Effector memory CD4-positive, alpha-beta T cell (primary cell): ENCODE data around the gene ZDHHC8.

ENCODE experiments used
- DNase-seq, 3 donors: peaks; one replicate each; pipeline ENCODE4 v3.0.0-alpha.2; 2020
- H3K27ac ChIP-seq: 2 replicates; pipeline ENCODE4 v1.7.0; 2013; ENCODE audit warnings: mild to moderate bottlenecking, low read length, moderate library complexity; ENCODE audit not compliant: insufficient read depth, poor library complexity, severe bottlenecking
- H3K27me3 ChIP-seq: replicated peaks from 2 replicates; pipeline ENCODE4 v1.7.0; 2013; ENCODE audit warnings: mild to moderate bottlenecking, low read length; ENCODE audit not compliant: insufficient read depth, control insufficient read depth, poor library complexity, severe bottlenecking
- H3K36me3 ChIP-seq: 2 replicates; pipeline ENCODE4 v1.7.0; 2013; ENCODE audit warnings: mild to moderate bottlenecking, low read length, moderate library complexity; ENCODE audit not compliant: control insufficient read depth, insufficient read depth
- H3K4me1 ChIP-seq: 2 replicates; pipeline ENCODE4 v1.7.0; 2013; ENCODE audit warnings: low read length, mild to moderate bottlenecking; ENCODE audit not compliant: control insufficient read depth, insufficient read depth, poor library complexity, severe bottlenecking
- H3K4me3 ChIP-seq: 2 replicates; pipeline ENCODE4 v1.7.0; 2013; ENCODE audit warnings: low read length, low read depth, mild to moderate bottlenecking; ENCODE audit not compliant: insufficient read depth, poor library complexity, severe bottlenecking
- H3K9me3 ChIP-seq: 2 replicates; pipeline ENCODE4 v1.7.0; 2013; ENCODE audit warnings: mild to moderate bottlenecking, low read length, moderate library complexity; ENCODE audit not compliant: control insufficient read depth

Gene ZDHHC8

DNA sequence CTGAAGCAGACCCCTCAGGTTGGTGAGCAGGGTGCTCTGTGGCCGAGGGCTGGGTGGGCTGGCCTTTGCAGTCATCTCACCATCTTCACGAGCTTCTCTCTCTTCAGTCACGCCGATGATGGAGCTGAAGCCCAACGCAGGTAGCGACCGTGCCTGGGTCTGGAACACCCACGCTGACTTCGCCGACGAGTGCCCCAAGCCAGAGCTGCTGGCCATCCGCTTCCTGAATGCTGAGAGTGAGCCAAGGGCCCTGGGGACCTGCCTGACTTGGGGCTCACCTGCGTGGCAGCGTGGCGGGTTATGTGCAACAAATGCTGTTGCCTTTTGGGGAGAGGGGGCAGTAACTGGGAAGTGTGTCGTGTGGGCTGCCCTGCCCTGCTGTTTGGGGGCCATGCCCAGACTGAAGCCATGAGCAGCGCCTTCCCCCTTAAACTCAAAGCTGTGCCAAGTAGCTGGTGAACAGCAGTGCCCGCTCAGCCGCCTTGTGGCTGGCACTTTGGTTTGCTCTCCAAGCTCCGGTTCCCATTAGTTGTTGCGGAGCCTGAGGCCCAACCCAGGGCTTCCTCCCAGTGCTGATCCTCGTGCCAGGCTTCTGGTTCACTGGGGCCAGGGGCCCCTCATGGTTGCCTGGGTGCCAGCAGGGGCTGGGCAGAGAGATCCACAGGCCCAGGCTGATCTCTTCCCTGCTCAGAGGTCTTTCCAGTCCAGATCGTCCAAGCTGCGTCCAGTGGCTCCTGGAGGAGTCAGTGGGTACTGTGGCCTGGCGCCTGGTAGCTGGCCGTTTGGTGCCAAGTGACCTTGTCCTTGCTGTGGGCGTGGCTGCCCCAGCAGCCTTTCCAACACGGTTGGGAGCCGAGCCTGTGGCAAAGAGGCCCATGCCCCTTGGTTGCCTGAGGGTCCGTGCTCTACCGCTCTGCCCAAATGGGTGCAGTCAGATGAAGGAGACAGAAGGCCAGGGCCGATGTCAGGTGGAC lies 6.1 kb upstream of the ZDHHC8 start:
- H3K4me3 ChIP-seq, result no peak overlapping the region
- H3K9me3 ChIP-seq, result no peaks in the 10 kb centered on the region
- H3K36me3 ChIP-seq, result peaks cover 41% of the 10 kb centered on the region
- no peak overlapping the region for H3K27ac ChIP-seq
- H3K27me3 ChIP-seq, result no peaks in the 10 kb centered on the region
- H3K4me1 ChIP-seq, result peaks cover 2% of the 10 kb centered on the region
- DNase-seq, result no peak

DNA sequence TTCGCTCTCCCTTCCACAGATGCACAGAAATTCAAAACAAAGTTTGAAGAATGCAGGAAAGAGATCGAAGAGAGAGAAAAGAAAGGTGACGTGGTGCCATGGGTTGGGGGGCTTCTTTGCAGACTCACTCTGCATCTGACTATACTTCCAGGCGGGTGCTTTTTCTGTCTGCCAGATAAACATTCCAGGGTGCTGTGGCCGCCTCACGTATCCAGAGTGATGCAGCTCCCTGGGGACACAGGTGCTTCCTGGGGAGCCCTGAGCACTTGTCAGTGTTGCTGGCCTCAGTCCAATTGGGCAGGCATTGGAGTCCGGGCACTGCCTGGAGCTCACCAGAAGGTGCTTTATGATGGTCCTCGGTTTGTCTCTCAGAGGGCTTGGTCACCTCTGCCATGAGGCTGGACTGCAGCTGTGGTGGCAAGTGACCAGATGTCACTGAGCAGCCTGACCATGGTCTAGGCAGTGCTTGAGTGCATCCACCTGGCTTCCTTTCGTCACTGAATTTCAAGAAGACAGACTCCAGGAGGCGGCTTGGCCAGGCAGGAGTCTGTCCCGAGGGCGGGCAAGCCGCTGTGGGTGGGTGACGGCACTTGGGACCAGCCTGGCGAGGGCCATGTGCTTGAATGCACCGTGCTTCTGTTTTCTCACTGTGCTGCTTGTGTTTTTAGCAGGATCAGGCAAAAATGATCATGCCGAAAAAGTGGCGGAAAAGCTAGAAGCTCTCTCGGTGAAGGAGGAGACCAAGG lies 5.1 kb upstream of the ZDHHC8 start:
- H3K27me3 ChIP-seq, result no peaks in the 10 kb centered on the region

DNA sequence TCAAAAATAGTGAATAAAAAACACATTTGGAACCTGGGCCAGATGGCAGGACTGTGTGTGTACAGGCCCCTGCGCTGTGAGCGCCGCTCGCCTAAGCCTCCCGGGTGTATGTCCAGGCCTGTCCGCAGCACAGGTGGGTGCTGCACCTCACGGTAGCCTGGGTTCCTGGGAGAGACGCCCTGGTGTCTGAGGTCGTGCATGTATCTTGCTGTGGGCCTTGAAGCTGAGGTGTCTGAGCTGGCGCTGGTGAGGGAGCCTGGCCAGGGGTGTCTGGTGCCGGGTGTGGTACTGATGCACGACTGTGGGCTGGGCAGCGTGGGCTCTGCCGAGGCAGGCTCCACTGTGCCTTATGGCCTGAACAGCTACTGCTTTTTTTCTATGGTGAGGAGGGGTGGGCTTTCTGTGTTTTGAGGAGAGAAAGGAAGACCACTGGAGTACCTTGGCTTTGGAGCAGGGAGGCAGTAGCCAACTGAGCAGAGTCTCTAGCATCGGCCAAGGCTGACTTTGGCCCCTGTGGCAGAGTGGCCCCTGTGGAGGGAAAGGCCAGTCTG lies 4.2 kb upstream of the ZDHHC8 start:
- Histone ChIP-seq H3K36me3 (peaks cover 29% of the 10 kb centered on the region), H3K9me3 (no peaks in the 10 kb centered on the region), H3K4me3 (no peak overlapping the region), H3K4me1 (peaks cover 10% of the 10 kb centered on the region), H3K27me3 (no peaks in the 10 kb centered on the region), H3K27ac (no peak overlapping the region)
- DNase-seq, result no peak

More for the DNA sequence above, 5.1 kb upstream of the ZDHHC8 start:
- H3K9me3 ChIP-seq, result no peaks in the 10 kb centered on the region
- H3K4me1 ChIP-seq, result peaks cover 6% of the 10 kb centered on the region
- H3K36me3 ChIP-seq, result peaks cover 38% of the 10 kb centered on the region
- no peak overlapping the region for H3K27ac ChIP-seq
- no peak for DNase-seq
- no peak overlapping the region for H3K4me3 ChIP-seq

DNA sequence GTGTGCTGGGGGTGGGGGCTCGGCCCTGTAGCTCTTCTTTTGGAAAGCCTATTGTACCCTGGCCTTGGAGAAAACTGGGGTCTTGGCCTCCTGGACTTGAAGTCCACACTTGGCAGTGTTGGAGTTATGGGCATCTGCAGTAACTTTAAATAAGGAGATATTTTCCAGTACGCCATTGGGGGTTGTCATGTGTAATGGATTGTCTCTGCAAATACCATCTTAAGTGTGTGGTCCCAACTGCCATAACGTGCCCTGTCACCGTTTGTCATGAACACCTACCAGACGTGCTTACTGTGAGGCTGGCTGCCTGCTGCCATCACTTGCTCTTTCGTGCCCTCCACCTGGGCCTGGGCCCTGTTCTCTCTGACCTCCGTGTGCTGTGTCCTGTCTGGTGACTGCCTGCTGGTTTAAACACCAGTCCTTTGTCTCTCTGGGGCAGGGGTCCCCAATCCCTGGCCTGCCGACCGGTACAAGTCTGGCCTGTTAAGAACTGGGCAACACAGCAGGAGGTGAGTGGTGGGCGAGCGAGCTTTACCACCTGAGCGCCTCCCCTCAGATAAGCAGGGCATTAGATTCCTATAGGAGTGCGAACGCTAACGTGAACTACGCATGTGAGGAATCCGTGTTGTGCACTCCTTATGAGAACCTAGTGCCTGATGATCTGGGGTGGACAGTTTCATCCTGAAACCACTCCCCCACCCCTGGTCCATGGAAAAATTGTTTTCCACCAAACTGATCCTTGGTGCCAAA lies 3.6 kb upstream of the ZDHHC8 start:
- H3K9me3 ChIP-seq, result no peaks in the 10 kb centered on the region
- no peak overlapping the region for H3K27ac ChIP-seq
- no peaks in the 10 kb centered on the region for H3K27me3 ChIP-seq
- no peak overlapping the region for H3K4me3 ChIP-seq
- peaks cover 16% of the 10 kb centered on the region for H3K4me1 ChIP-seq
- no peak for DNase-seq
- H3K36me3 ChIP-seq, result peaks cover 28% of the 10 kb centered on the region

DNA sequence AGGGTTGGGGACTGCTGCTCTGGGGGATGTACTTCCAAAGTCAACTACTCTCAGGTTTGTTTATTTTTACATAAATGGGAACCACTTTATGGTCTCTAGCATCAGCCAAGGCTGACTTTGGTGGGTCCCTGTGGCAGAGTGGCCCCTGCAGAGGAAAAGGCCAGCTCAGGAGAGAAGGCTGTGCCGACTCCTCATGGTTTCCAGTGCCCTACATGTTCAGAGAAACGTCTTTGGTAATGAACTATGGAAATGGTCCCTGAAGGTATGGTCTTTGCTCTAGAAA lies 3.0 kb upstream of the ZDHHC8 start:
- Histone ChIP-seq H3K27me3 (no peaks in the 10 kb centered on the region), H3K4me3 (no peak overlapping the region), H3K9me3 (no peaks in the 10 kb centered on the region), H3K36me3 (peaks cover 28% of the 10 kb centered on the region), H3K4me1 (peaks cover 17% of the 10 kb centered on the region), H3K27ac (peak overlapping the region; percentile 14)
- no peak for DNase-seq

DNA sequence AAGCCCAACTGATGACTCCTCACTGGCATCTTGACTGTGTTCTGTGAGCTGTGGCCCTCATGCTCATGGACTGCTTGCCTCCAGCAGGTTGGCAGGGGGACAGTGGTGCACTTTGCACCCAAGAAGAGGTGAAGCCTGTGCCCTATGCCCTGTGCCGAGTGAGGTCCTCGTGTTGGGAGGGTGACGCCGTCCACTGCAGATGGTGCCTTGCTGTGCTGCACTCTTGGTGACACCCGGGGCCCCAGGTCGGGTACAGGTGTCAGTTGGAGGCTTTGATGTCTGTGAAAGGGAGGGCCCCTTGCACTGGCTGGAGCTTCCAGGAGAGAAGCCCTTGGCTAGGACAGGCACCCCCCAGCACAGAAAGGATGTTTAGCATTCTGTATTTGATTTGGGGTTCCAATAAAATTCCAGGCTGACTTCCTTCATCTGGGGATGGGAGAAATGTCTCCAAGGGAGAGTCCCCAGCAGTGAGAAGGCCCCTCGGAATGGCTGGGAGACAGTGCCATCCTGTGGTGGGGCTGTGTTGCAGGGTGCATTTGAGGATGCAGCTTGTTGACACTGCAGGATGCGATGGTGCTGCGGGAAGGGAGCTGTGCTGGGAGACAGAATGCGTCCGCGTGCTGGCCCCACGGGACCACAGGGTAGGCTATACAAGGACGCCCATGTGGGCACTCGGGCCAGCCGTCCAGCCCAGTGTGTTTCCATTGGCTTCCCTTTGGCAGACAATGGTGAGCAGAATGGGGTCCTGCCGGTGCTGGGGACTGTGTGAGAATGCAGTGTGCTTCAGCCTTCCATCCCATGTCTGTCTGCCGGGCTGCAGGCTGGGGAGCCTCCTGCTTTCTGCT lies 2.5 kb upstream of the ZDHHC8 start:
- peak; percentile 23 to 39 (median 38) for DNase-seq
- H3K36me3 ChIP-seq, result peaks cover 24% of the 10 kb centered on the region
- H3K27me3 ChIP-seq, result no peaks in the 10 kb centered on the region
- peak overlapping the region; percentile 14 for H3K27ac ChIP-seq
- peaks cover 17% of the 10 kb centered on the region for H3K4me1 ChIP-seq
- H3K4me3 ChIP-seq, result no peak overlapping the region
- H3K9me3 ChIP-seq, result no peaks in the 10 kb centered on the region

DNA sequence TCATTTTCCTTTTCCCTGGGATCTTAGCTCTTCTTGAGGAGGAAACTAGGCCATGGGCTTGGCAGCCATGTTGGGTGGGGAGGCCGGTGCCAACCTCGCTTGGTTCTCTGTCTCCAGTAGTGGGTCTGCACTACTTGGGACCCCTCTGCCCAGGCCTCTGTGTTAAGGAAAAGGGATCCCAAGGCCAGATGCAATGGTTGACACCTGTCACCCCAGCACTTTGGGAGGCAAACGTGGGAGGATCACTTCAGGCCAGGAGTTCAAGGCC lies 1.9 kb upstream of the ZDHHC8 start:
- Histone ChIP-seq H3K9me3 (no peaks in the 10 kb centered on the region), H3K27ac (no peak overlapping the region), H3K4me3 (no peak overlapping the region), H3K36me3 (peaks cover 20% of the 10 kb centered on the region), H3K27me3 (no peaks in the 10 kb centered on the region), H3K4me1 (peaks cover 17% of the 10 kb centered on the region)
- no peak for DNase-seq

DNA sequence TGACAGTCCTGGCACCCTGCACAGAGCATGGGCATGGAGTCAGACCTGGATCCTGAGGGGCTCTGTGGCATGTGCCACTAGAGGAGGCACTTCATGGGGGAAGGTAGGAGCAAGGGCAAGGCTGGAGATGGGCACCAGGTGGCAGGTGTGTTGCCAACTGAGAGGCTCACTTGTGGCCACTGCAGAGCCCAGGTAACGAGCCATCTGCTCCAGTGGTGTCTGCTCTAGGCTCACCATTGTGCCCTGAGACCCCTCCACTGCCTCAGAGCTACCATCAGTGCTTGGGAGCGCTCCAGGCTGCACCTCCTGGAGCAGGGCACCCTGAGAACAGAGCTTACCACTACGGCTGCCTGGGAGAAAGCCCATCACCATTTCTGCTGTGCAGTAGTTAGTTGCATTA lies 1.3 kb upstream of the ZDHHC8 start:
- H3K27ac ChIP-seq, result peak overlapping the region; percentile 80
- H3K36me3 ChIP-seq, result peaks cover 14% of the 10 kb centered on the region
- DNase-seq, result peak in 1 of 3 donors; percentile 11
- H3K4me3 ChIP-seq, result no peak overlapping the region
- H3K4me1 ChIP-seq, result peaks cover 17% of the 10 kb centered on the region
- no peaks in the 10 kb centered on the region for H3K9me3 ChIP-seq
- H3K27me3 ChIP-seq, result no peaks in the 10 kb centered on the region
